ENCODE measurements around the gene ANKRD13C.

DNA sequence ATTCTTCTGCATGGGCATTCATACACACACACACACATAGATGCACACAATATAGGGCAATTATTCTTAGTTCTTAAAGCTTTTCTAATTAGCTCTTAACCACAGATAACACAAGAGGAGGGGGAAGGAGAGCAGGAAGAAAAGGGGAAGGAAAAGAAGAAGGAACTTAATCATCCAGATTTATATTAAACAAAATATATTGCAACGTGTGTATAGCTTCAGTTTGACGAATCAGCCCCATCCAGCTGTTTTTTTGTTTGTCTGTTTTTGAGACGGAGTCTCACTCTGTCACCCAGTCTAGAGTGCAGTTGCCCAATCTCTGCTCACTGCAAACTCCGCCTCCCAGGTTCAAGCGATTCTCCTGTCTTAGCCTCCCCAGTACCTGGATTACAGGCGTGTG is 21.7 kb upstream of the ANKRD13C start:
- TF ChIP-seq ZNF555 (tag by site-specific recombination; conservative IDR thresholded peaks at IDR 0.05), result no peak
- no peak for TF ChIP-seq ZNF274 (IDR thresholded peaks at IDR 0.05; ENCODE audit: low read length)
- no peak for TF ChIP-seq ZNF274 (tag by site-specific recombination; IDR thresholded peaks at IDR 0.05; ENCODE audit: borderline replicate concordance)
- TF ChIP-seq ZNF423 (tag by site-specific recombination; IDR thresholded peaks at IDR 0.05), result no peak
- TF ChIP-seq CTCF (tag by site-specific recombination; IDR thresholded peaks at IDR 0.05), result no peak
- TF ChIP-seq ZNF549 (tag by site-specific recombination; IDR thresholded peaks at IDR 0.05), result no peak
